Measurements from ENCODE around the gene PRKAR1B.

PRKAR1B gene

DNA sequence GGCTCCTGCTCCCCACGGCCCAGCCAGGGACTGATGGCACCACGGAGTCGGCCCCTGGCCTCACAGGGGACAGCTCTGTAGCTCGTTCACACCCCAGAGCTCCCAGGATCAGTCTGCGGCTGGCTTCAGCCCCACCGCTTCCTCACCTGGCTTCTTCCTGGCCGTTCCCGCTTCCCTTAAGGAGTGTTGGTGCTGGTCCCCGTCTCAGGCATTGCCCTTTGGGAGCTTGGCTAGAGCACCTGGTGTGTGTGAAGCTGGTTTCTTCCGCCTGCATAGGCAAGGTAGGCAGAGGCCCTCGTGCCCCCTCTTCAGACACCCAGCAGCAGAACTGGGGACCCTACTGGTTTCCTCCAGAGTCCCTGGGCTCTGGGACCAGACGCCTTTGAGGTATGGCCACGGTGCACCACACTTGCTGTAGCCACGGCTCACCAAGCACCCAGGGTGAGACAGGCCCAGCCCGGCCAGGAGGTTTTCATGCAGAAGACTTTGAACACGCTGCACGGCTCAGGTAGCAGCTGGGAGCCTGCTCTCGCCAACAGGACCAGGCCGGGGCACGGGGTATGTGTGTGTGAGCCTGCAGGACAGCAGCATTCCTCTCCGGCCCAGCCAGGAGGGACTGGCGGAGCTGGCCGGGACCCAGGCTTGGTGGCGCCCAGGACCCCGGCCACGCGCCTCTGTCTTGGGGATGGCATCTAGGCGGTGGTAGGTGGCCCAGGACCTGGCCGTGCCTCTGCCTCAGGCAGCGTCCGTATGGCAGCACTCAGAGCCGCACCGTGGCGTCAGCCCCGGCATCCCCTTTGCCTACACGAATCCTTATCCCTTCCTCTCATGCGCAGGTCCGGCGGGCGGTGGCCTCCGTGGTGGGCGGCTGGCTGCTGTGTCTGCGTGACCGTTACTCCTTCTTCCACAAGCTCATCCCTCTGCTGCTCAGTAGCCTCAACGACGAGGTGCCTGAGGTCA is 13.2 kb upstream of the PRKAR1B start:
- DNase-seq (ENCODE audit: low read depth): no peak

DNA sequence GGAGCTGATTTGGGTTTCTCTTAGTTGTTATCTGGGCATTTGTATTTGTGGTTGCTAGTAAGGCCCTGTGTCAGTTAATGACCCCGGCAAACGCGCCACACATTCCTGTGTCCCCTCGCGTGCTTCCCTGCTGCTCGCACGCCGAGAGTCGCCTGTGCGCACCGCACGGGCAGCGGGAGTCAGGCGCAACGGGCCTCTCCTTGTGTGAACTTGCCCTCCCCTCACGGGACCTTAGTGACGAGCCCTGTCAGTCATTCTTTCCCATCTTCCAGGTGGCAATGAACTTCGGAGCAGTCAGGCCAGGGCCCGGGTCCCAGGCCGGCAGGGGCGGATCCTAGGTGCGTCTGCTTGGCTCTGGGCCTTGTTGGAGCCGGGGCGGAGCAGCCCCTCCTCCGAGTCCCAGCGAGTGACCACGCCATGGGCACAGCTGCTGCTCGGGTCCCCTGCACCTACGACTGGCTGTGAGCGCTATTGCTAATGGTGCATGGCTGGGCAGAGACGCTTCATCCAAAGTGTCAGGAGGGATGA is 12.4 kb upstream of the PRKAR1B start:
- no peak for DNase-seq (ENCODE audit: low read depth)

DNA sequence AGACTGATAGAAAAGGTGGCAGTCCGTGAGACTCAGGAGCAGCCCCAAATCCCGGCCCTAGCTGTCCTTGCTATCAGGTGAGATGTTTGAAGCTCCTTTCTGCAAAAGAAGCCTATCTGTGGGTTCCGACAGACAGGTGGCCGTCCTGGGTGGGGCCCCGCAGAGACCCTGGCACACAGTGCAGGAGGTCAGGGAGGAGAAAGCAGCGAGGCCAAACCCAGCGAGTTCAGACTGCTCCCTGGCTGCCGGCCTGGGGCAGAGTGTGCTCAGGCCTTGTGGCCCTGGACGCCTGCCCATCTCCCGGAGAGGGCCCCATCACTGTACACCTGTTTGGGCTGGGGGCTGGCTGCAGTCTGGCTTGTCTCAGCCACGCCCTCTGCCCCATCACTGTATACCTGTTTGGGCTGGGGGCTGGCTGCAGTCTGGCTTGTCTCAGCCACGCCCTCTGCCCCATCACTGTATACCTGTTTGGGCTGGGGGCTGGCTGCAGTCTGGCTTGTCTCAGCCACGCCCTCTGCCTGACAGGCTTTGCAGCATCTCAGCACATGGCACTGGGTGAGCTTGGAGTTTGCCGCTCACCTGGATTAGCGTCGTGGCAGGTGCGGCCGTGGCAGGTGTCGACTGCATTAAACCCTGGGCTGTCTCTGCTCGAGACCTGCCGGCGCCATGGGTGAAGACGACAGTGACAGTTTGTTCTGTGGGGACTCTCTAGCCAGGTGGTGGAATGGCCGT is 11.8 kb upstream of the PRKAR1B start:
- DNase-seq (ENCODE audit: low read depth): no peak

DNA sequence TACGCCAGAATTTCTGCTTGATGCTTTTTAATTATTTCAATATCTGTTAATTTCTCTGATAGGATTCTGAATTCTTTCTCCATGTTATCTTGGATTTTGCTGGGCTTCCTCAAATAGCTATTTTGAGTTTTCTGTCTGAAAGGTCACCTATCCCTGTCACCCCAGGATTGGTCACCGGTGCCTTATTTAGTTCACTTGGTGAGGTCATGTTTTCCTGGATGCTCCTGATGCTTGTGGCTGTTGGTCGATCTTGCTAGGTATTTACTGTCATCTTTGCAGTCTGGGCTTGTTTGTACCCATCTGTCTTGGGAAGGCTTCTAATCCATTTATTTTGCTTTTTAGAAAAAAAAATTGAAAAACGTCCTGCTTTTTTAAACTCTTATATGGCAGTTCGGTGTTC is 11.2 kb upstream of the PRKAR1B start:
- no peak for DNase-seq (ENCODE audit: low read depth)

DNA sequence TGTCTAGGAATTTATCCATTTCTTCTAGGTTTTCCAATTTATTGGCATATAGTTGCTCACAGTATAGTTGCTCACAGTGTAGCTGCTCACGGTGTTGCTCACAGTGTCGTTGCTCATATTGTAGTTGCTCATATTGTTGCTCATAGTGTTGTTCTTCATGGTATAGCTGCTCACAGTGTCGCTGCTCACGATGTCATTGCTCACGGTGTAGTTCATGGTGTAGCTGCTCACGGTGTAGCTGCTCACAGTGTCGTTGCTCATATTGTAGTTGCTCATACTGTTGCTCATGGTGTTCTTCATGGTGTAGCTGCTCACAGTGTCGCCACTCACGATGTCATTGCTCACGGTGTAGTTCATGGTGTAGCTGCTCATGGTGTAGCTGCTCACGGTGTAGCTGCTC is 7.7 kb upstream of the PRKAR1B start:
- no peak for DNase-seq (ENCODE audit: low read depth)

DNA sequence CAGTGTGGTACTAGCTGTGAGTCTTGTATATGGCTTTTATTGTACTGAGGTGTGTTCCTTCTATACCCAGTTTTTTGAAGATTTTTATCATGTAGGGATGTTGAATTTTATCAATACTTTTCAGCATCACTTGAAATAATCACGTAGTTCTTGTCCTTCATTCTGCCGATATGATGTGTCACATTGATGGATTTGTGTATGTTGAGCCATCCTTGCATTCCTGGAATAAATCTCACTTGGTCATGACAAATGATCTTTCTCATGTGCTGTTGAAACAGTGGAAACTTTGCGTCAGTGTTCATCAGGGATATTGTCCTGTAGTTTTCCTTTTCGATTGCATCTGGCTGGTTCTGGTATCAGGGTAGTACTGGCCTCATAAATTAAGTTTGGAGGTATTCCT is 7.1 kb upstream of the PRKAR1B start:
- no peak for DNase-seq (ENCODE audit: low read depth)

DNA sequence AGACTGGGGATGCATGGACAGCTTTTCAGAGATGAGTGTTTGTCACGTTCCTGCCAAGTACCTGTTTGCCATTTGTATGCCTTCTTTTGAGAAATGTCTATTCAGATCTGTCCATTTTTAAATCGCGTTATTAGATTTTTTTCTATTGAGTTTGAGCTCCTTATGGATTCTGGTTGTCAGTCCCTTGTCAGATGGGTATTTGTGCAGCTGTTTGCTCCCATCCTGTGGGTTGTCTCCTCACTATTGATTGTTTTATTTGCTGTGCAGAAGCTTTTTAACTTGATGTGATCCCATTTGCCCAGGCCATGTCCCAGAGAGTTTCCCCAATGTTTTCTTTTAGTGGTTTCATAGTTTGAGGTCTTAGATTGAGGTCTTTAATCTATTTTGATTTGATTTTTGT is 5.5 kb upstream of the PRKAR1B start:
- no peak for DNase-seq (ENCODE audit: low read depth)

DNA sequence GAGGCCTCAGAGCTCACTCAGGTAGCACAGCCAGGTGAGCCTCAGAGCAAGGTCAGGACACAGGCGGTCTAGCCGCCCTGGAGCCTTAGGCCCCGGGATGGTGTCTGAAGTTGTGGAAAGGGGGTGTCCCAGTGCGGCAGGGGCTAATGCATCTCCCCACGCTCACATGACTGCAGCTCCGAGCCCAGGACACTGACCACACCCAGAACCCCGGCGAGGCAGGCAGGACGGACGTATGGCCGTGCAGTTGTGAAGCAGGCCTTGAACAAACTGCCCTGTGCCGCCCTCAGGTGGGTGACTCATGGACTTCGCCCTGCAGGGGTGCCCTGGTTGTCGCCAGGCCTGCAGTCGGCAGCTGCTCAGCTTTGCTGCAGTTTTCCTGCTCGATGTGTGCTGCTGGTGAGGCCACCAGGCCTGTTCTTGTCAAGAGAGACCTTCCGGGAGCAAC is 5.0 kb upstream of the PRKAR1B start:
- no peak for DNase-seq (ENCODE audit: low read depth)

DNA sequence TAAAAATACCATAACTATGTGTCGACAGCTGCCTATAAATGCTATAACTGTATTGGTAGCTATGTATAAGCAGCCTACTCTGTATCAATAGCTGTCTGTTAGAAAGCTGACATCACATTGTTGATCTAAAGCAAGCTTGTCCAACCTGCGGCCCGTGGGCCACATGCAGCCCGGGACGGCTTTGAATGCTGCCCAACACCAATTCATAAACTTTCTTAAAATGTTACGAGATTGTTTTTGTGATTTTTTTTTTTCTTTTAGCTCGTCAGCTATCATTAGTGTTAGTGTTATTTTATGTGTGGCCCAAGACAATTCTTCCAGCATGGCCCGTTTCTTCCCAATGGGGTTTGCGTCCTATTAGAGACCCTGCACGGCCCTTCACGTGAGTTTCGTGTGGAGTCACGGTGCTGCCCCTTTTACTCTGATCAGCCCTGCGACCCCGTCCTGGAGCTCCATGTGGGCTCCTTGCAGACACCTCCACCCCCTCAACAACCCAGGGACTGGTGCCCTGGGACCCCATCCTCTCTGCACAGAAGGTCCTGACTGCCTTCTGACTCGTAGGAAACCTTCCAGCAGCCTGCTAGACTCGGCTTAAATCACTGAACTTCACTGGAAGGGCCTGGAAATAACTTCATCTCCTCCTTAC is 4.5 kb upstream of the PRKAR1B start:
- DNase-seq (ENCODE audit: low read depth): no peak

DNA sequence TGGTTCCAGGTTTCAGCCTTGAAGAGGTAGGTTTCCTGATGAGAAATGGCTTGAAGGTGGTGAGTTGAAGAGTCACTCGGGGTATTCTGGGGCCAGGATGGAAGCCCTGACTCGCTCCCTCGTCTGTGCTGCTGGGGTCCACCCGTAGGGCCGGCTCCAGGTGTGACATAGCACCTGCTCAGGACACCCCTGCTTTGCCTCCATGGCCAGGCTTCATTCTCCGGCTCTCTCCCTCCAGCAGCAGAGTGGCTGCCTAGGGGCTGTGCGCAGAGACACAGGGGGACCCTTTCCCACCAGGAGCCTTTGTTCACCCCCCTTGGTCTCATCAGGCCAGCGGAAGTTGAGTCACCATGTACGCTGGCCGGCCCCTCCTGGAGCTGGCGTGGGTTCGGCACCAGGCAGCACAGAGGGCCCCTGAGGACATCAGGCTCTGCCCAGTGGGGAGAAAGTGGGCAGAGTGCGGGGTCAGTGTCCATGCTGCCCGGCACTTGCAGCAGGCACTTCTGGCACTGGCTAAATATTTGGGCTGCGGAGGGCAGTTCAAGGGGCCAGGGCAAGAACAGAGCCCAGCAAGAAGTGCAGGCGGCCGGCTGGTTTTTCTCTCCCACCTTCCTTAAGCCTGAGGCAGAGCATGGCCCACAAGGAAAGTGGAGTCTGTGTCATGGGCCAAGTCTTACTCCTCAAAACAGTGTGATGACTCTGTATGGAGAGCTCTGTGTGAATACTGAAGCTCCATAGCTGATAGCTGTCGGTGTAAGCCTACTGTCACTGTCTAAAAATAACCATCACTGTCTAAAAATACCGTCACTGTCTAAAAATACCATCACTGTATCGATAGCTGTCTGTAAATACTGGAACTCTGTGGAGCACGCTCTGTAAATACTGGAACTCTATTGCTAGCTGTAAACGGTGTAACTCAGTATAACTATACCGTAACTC is 3.7 kb upstream of the PRKAR1B start:
- no peak for DNase-seq (ENCODE audit: low read depth)

DNA sequence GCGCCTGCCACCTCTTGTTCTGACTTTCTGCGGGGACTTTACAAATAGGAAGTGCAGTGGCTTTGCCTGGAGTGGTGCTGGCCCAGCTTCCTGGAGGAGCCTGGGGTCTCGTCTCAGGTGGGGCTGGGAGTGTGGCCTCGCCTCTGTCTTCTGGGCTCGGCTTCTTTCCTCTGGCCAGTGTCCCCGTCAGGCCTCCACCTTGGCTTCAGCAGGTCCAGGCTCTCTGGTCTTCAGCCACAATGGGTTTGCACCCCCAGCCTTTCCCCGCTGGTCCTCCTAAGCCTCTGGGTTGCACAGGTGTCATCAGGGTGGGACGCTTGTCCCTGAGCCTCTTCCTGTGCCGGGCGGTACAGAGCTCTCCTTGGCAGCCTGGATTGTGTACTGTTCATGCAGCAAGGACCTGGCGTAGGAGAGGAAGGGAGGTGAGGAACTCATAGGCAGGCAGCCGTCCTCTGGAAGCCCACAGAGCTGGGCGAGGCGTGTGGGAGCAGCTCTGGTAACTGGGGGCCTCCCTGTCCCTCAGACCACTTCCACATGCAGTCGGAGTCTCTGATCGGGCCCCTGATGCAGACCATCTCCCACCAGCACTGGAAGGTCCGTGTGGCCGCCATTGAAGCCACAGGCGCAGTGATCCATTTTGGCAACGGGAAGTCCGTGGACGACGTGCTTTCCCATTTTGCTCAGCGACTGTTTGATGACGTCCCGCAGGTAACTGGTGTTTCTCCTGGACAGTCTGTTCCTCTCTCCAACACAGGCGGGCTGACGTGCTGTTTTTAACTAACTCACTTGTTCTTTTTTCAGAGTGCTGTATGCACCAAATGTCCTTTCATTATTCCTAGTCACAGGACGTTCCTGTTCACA is 2.3 kb upstream of the PRKAR1B start:
- no peak for DNase-seq (ENCODE audit: low read depth)

DNA sequence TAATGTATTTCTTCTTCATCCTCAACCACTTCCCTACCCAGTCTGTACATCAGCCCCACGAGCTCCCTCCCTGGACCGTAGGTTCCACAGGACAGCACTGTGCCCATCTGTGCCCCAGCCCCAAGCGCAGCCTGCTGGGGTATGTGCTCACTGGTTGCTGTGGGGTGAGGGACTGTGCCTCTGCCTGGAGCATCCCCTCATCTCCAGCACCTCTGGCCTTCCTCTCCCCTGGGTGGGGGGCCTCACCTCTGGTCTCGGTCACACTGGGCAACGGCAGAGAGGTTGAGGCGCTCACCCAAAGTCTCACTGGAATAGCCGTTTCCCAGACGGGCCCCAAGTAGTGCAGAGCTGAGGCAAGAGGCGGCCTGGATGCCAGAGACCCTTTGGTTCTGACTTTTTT is 1.5 kb upstream of the PRKAR1B start:
- DNase-seq (ENCODE audit: low read depth): no peak

DNA sequence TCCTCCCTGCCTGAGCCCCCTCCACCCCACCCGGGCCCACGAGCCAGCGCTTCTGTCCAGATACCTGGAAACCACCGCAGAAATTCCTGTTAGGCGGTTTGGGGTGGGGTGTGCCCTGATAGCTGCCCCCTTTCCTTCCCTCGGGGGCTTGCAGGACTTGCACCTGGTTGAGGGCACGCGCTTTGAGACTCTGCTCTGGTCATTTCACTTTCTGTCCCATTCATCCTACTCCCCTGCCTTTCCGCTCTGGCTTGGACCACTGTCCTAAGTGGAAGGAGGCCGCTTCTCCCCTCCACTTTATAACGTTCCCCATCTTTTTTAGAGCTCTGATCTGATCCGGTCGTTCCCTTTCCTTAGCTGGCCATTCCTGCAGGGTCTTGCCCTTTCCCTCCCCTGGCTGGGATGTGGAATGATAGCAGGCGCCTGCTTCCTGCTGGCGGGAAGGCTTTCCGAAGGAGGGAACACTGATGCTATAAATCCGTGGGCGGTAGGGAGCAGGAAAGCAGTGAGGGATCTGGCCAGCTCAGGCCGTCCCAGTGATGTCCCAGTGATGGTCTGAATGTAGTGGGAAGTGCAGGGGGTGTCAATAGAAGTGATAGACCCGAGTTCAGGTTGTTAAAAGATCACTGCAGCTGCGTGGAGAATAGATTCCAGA is 852 bp upstream of the PRKAR1B start:
- no peak for DNase-seq (ENCODE audit: low read depth)

DNA sequence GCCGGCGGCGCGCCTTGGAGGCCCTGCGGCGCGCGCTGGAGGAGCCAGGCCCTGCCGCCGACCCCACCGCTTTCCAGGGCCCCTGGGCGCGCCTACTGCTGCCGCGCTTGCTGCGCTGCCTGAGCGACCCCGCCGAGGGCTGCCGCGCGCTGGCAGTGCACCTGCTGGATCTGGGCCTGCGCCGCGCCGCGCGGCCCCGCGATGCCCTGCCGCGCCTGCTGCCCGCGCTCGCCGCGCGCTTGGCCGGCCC is 302 bp downstream of the PRKAR1B start:
- no peak for DNase-seq (ENCODE audit: low read depth)

DNA sequence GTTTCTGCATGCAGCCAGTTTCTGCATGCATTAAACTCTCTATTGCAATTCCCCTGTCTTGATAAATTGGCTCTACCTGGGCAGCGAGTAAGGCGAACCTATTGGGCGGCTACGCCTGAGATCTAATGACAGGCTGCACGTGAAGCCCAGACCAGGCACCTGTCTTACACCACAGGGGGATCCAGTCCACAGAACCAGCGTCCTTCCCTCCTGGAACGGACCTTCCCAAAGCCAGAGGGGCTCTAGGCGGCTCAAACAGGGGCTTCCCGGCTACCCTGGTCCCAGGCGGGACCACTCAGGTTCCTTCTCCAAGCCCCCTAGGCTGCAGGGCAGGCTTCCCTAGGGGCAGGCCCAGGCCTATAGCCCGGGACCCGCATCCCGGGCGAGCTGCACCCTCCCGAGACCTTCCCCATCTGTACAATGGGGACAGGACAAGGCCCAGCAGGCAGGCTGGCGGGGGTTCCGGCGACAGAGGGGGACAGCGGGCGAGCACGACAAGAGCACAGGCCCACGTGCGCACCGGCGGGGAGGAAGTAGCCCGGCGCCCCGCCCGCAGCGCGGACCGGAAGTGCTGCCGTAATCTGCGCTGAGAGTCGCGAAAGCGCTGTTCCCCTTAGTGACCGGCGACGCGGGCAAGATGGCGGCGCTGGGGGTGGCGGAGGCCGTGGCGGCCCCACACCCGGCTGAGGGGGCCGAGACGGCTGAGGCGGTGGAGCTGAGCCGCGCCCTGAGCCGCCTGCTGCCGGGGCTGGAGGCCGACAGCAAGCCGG is 812 bp downstream of the PRKAR1B start, which contains the start of gene DNAAF5:
TSS of gene DNAAF5 (plus strand) at position 616 of the 770 bp plus-strand sequence. CDS start at position 638, 22 bp downstream.
- DNase-seq (ENCODE audit: low read depth): peak; percentile 70

DNA sequence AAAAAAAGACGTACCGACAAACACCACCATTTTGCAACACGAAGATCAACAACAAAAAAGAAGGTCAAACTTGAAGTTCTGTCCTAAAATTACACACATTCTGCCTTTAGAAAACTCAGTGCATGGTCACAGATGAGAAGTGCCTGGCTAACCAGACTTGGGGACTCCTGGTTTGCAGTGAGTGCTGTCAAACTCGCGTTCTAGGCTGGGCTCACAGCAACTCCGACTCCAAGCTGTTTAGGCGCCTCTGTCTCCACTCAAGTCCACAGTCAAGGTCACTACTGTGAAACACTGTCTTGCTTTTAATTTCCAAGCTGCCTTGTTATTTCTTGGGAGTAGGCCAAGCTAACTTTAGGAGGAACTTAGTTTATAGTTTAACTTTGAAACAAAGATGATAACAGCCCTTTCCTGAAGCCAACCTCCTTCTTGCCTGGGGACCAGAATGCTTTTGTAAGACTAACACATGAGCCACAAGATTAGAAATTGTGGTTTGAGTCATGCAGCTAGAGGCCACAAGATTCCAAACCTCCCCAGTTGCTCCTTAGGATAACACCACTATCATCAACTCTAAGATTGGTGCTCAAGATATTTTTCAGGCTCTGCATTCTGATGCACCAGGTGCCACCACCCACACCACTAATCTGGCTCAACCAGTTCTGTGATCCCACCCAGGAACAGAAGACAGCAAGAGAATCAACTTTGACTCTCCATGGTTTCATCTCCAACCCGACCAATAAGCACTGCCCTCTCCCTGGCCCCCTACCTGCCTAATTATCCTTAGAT is 1.7 kb downstream of the PRKAR1B start:
- DNase-seq (ENCODE audit: low read depth): no peak

DNA sequence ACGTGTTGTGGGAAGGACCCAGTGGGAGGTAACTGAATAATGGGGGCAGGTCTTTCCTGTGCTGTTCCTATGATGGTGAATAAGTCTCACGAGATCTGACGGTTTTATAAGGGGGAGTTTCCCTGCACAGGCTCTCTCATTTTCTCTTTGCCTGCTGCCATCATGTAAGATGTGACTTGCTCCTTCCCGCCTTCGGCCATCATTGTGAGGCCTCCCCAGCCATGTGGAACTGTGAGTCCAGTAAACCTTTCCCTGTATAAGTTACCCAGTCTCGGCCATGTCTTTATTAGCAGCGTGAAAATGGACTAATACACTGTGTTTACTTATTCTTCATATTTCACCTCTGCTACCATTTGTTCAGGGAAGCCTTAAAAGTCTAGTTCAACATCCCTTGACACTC is 2.8 kb downstream of the PRKAR1B start:
- DNase-seq (ENCODE audit: low read depth): no peak

DNA sequence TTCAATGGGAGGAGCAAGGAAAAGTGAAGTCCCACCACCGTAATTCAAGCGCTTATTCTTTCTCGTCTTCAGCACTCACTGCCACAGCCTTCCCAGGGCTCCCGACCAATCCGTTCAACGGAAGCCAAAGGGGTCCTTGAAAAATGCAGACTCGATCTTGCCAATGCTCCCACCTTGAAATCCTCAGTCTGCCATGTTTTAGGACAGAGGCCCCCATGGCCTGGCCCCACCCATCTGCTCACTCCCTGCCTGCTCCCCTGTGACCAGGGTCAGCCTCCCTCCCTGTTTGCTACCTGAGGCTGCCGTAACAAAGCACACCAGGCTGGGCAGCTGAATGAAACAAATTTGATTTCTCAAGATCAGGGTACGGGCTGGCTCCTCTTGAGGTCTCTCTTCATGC is 3.5 kb downstream of the PRKAR1B start:
- DNase-seq (ENCODE audit: low read depth): no peak

Data from T-helper 22 cell (primary cell).